K562 (cell line): ENCODE results near the gene SMIM3. TPM values are rescaled to one million over a fixed set of nuclear protein-coding genes. Genes with fewer than 3 reads are reported as not detected.
"Not testable (repeated sequence)": the region's sequence is repeated elsewhere in the genome, so short reads cannot be mapped to it uniquely, and the experiment has no call there.

ENCODE experiments used
- ATAC-seq: fragments of 200-7000 bp; cut with Tn5 transposase; 3 replicates; pipeline ENCODE4 v1.9.1; 2020; ENCODE audit warnings: moderate library complexity
- BruUV-seq: library from RNA; stranded (reverse); fragments of 400-500 nt; replicated peaks from 2 replicates; lab custom pipeline; 2021; lab: Mats Ljungman, UMichigan
- CTCF ChIA-PET: fragments of 300-600 bp; formaldehyde crosslinking; extraction: SDS; loops from one replicate; lab custom pipeline; 2021; ENCODE audit warnings: low intra/inter-chr PET ratio; lab: Yijun Ruan, JAX
- POLR2A ChIA-PET: fragments of 300-600, 350-650 bp; sonication (Branson Sonifier 250); formaldehyde crosslinking; extraction: SDS; loops from one replicate; lab custom pipeline; 2021; ENCODE audit warnings: antibody characterized with exemption, inconsistent platforms; lab: Yijun Ruan, JAX
- DNase-seq, 4 experiments: peaks; one replicate each; pipeline versions ENCODE4 v3.0.0 to v3.0.0-alpha.2; 2011 to 2018; ENCODE audit warnings: low spot score in 3 of 4, mixed read lengths in 3 of 4; ENCODE audit errors: extremely low read depth in 1 of 4
- FAIRE-seq: peaks from 2 replicates; lab custom pipeline; 2011; peaks lifted over from hg19 to GRCh38; lab: Jason Lieb, UNC
- H2AFZ ChIP-seq: 2 replicates; pipeline ENCODE4 v1.6.0; 2011; ENCODE audit warnings: low read depth, low read length, control low read depth, inconsistent platforms
- H3K27ac ChIP-seq: fragments of 200-600 bp; 3 replicates; pipeline ENCODE4 v1.8.0; 2011; ENCODE audit warnings: low read depth, mild to moderate bottlenecking, control low read depth, inconsistent platforms, low read length, moderate library complexity, mixed read lengths; ENCODE audit errors: extremely low read depth
- H3K27me3 ChIP-seq, 2 experiments: fragments of 300-600 bp in 1 of 2; 2 replicates in 1 of 2; 3 replicates in 1 of 2; pipeline versions ENCODE4 v1.6.0 to v1.8.0; 2011; ENCODE audit warnings: inconsistent platforms in 2 of 2, low read length in 2 of 2, mild to moderate bottlenecking in 1 of 2, mixed read lengths in 1 of 2, moderate library complexity in 1 of 2; ENCODE audit not compliant: control insufficient read depth in 2 of 2, insufficient read depth in 2 of 2
- H3K36me3 ChIP-seq: fragments of 300-600 bp; 3 replicates; pipeline ENCODE4 v1.8.0; 2011; ENCODE audit warnings: mild to moderate bottlenecking, low read length, inconsistent platforms; ENCODE audit not compliant: control insufficient read depth, insufficient read depth
- H3K4me1 ChIP-seq, 2 experiments: fragments of 200-600 bp in 1 of 2; replicated peaks in 1 of 2; 2 replicates in 1 of 2; 3 replicates in 1 of 2; pipeline versions ENCODE4 v1.5.1 to v1.8.0; 2011; ENCODE audit warnings: inconsistent platforms in 2 of 2, low read length in 2 of 2, mild to moderate bottlenecking in 1 of 2, mixed read lengths in 1 of 2, moderate library complexity in 1 of 2; ENCODE audit not compliant: control insufficient read depth in 2 of 2, insufficient read depth in 2 of 2
- H3K4me2 ChIP-seq: 2 replicates; pipeline ENCODE4 v1.6.1; 2011; ENCODE audit warnings: low read length, control low read depth, inconsistent platforms, mixed read lengths; ENCODE audit not compliant: insufficient read depth
- H3K4me3 ChIP-seq: fragments of 200-600 bp; sonication (generic), shearing (Covaris generic); 2 replicates; pipeline ENCODE4 v1.5.1; 2016; ENCODE audit warnings: control low read depth, inconsistent platforms
- H3K79me2 ChIP-seq: fragments of 200-600 bp; 3 replicates; pipeline ENCODE4 v1.8.0; 2011; ENCODE audit warnings: low read length, inconsistent platforms; ENCODE audit not compliant: control insufficient read depth, insufficient read depth
- H3K9ac ChIP-seq, 2 experiments: 2 replicates each; pipeline versions ENCODE4 v1.6.0 to v1.6.1; 2011; ENCODE audit warnings: low read depth in 2 of 2, low read length in 2 of 2, control low read depth in 1 of 2, inconsistent platforms in 1 of 2, mild to moderate bottlenecking in 1 of 2, mixed read lengths in 1 of 2; ENCODE audit not compliant: insufficient read depth in 1 of 2
- H3K9me1 ChIP-seq: one replicate; pipeline ENCODE4 v1.6.0; 2011; ENCODE audit warnings: inconsistent platforms, mild to moderate bottlenecking, low read length, moderate library complexity; ENCODE audit not compliant: control insufficient read depth, insufficient read depth
- H3K9me3 ChIP-seq: replicated peaks from 2 replicates; pipeline ENCODE4 v1.5.1; 2011; ENCODE audit warnings: low read depth, low read length, inconsistent platforms; ENCODE audit not compliant: control insufficient read depth, insufficient read depth
- H4K20me1 ChIP-seq: replicated peaks from 2 replicates; pipeline ENCODE4 v1.6.1; 2011; ENCODE audit warnings: low read length, inconsistent platforms, mixed read lengths; ENCODE audit not compliant: control insufficient read depth, insufficient read depth
- CBX3 ChIP-seq, 2 experiments: IDR thresholded peaks; 1 replicate in 1 of 2; 2 replicates in 1 of 2; pipeline ENCODE4 v1.6.1; 2012; ENCODE audit warnings: inconsistent platforms in 2 of 2, low read length in 2 of 2, borderline replicate concordance in 1 of 2, control low read depth in 1 of 2
- MIER1 ChIP-seq: fragments of 450-650 bp; IDR thresholded peaks from 2 replicates; pipeline ENCODE4 v1.6.1; 2016; ENCODE audit warnings: antibody characterized with exemption, mild to moderate bottlenecking, low read depth
- RBM25 ChIP-seq: fragments of 200-400 bp; formaldehyde crosslinking; IDR thresholded peaks from 2 replicates; pipeline ENCODE4 v1.6.1; 2018; ENCODE audit warnings: low read length, low read depth, moderate library complexity; ENCODE audit not compliant: severe bottlenecking
- TRIM28 ChIP-seq: fragments of 450-650 bp; IDR thresholded peaks from 2 replicates; pipeline ENCODE4 v1.6.1; 2017
- XRCC3 ChIP-seq: fragments of 450-650 bp; IDR thresholded peaks from 2 replicates; pipeline ENCODE4 v1.6.1; 2017; ENCODE audit warnings: mild to moderate bottlenecking, moderate library complexity
- ZEB2 ChIP-seq: fragments of 450-650 bp; IDR thresholded peaks from 2 replicates; pipeline ENCODE4 v1.6.1; 2016
- ZNF146 ChIP-seq: IDR thresholded peaks from one replicate; pipeline ENCODE4 v1.6.1; 2018; ENCODE audit warnings: missing compliant biosample characterization; ENCODE audit not compliant: unreplicated experiment
- ZNF280A ChIP-seq: fragments of 450-650 bp; IDR thresholded peaks from 2 replicates; pipeline ENCODE4 v1.6.1; 2018; ENCODE audit warnings: mild to moderate bottlenecking, low read depth; ENCODE audit not compliant: partially characterized antibody
- ZNF561 ChIP-seq: fragments of 450-650 bp; formaldehyde crosslinking; conservative IDR thresholded peaks from 2 replicates; pipeline ENCODE4 v1.4.0; 2020; ENCODE audit warnings: mild to moderate bottlenecking, moderate library complexity
- WGBS: fragments of 100-300 bp; shearing (Covaris generic); methylation state at CpG from one replicate; pipeline ENCODE4 v1.1.6; 2016; ENCODE audit warnings: low coverage, mixed read lengths; ENCODE audit not compliant: insufficient coverage; ENCODE audit errors: missing lambda C conversion rate; 5-methylcytosine and 5-hydroxymethylcytosine counted together
- in situ Hi-C: fragments of 300-500 bp; cut with MboI; formaldehyde crosslinking; loops from 4 replicates; pipeline ENCODE4 v1.15.0; 2018; ENCODE audit warnings: inconsistent platforms, mixed read lengths
- intact Hi-C: fragments of 100-400 bp; cut with micrococcal nuclease; formaldehyde crosslinking; loops from 2 replicates; pipeline ENCODE4 v1.14.2; 2022
- polyA plus RNA-seq, 8 experiments: library from polyadenylated mRNA; depleted of rRNA in 4 of 8; stranded (reverse) in 5 of 8; unstranded in 3 of 8; fragments of >200 nt; fragmentation: Nextera tagmentation in 2 of 8; fragmentation: Illumina TruSeq in 1 of 8; extraction: Ambion mirVana in 2 of 8; extraction: Trizol in 1 of 8; gene quantifications; 2 replicates each; pipeline versions ENCODE4 v1.2.1 to v1.2.3, GENCODE V29; 2011 to 2014; ENCODE audit warnings: inconsistent platforms in 1 of 8, missing spikeins in 1 of 8
- total RNA-seq, 7 experiments: library from RNA; depleted of rRNA in 6 of 7; stranded (reverse); fragments of >200 nt in 6 of 7; fragmentation: Illumina TruSeq in 2 of 7; extraction: Trizol in 2 of 7; gene quantifications; 2 replicates each; pipeline versions ENCODE4 v1.2.1 to v1.2.3, GENCODE V29; 2011 to 2021; ENCODE audit warnings: low replicate concordance in 1 of 7

SMIM3 gene
- total and polyA plus RNA-seq, 9 of the 15 experiments (the other 6 are each of a cell fraction or from before 2014, with no cell fraction given), result 4.1 to 27.7 (median 13.6) TPM

DNA sequence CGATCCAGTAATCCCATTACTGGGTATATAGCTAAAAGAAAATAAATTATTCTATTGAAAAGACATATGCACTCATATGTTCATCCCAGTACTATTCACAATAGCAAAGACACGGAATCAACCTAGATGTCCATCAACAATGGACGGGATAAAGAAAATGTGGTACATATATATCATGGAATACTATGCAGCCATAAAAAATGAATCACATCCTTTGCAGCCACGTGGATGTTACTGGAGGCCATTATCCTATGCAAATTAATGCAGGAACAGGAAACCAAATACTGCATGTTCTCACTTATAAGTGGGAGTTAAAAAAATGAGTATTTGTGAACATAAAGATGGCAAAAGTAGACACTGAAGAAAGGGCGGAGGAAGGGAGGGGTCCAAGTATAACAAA is 51.2 kb downstream of the SMIM3 start:
- Histone ChIP-seq H3K27ac (no peak overlapping the region), H3K4me2 (no peak overlapping the region), H4K20me1 (no peaks in the 10 kb centered on the region), H3K9ac (no peak overlapping the region), H3K4me3 (no peak overlapping the region), H3K9me1 (no peaks in the 10 kb centered on the region), H3K27me3 (no peaks in the 10 kb centered on the region), H3K4me1 (no peaks in the 10 kb centered on the region), H3K36me3 (no peaks in the 10 kb centered on the region), H2AFZ (no peak overlapping the region), H3K9me3 (no peaks in the 10 kb centered on the region; the same call in none of the 2 replicates), H3K79me2 (no peaks in the 10 kb centered on the region)
- peak; percentile 79 for TF ChIP-seq ZNF146
- peak; percentile 38 for TF ChIP-seq RBM25
- no peak for TF ChIP-seq MIER1
- in situ Hi-C loops, result no loop called here
- intact Hi-C loops, result no loop called here
- WGBS, result 4% methylated on average over 5 of the region's 5 CpGs
- ATAC-seq, result no peak
- POLR2A ChIA-PET, result no interaction called here
- no peak for FAIRE-seq
- no TSS peak for BruUV-seq
- CTCF ChIA-PET, result no interaction called here
- DNase-seq, result no peak

DNA sequence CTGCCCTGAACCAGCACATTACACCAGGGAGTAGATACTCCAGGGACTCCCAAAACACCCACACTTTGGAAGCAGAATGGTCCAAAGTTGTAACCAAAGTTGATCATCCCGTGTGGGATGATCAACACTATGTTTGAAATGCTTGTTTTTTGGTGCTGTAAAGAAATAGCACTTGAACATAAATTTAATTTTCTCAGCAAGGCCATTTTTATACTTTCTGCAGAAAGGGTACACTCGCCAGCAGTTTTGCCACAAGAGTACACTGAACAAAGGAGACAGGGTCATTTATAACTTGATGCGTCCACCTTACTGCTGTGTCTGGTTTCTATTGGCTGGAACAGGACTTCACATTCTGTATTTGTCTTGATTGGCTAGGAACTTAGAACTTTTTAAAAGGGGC is 53.3 kb downstream of the SMIM3 start:
- H3K4me3 ChIP-seq, CTCF ChIA-PET, FAIRE-seq, POLR2A ChIA-PET, H3K9me3 ChIP-seq, H2AFZ ChIP-seq, H3K9me1 ChIP-seq, H3K36me3 ChIP-seq, H3K4me2 ChIP-seq, ATAC-seq, H3K79me2 ChIP-seq, H3K4me1 ChIP-seq, in situ Hi-C loops, BruUV-seq, H3K27ac ChIP-seq, H3K27me3 ChIP-seq, H3K9ac ChIP-seq, H4K20me1 ChIP-seq, intact Hi-C loops, DNase-seq: not testable (repeated sequence)
- peak in 1 of 2 experiments; percentile 66; a peak in 1 of 3 replicates for TF ChIP-seq CBX3 (IDR thresholded peaks at IDR 0.05; ENCODE audit: borderline replicate concordance in 1 of 2, low read length in 2 of 2)
- TF ChIP-seq XRCC3, result peak; percentile 65; the same call in 1 of the 2 replicates
- TF ChIP-seq ZNF280A, result peak; percentile 95
- peak; percentile 96 for TF ChIP-seq TRIM28
- TF ChIP-seq ZEB2, result 0 out of 2 replicates have a peak, but pooled peaks have one; percentile 42
- TF ChIP-seq ZNF561 (CRISPR knock-in tag), result peak; percentile 80; the same call in 1 of the 2 replicates
- WGBS, result 0% methylated on average over 3 of the region's 3 CpGs
